ENCODE data around the gene C1QTNF8.

C1QTNF8 gene

GRCh38 chr16:1060416-1061340, 35.4 kb downstream of the C1QTNF8 start:
- no peak for DNase-seq (ENCODE audit: low read depth in 2 of 2)

- no peak for DNase-seq (ENCODE audit: low read depth in 2 of 2)
Measured at GRCh38 chr16:1059310-1059709, 36.7 kb downstream of the C1QTNF8 start.

GRCh38 chr16:1058216-1058615, 37.8 kb downstream of the C1QTNF8 start:
- DNase-seq (ENCODE audit: low read depth in 2 of 2): no peak

GRCh38 chr16:1057252-1057932, 38.7 kb downstream of the C1QTNF8 start:
- peak; percentile 29 to 39 for DNase-seq (ENCODE audit: low read depth in 2 of 2)

- DNase-seq (ENCODE audit: low read depth in 2 of 2): no peak
Measured at GRCh38 chr16:1056196-1056595, 39.8 kb downstream of the C1QTNF8 start.

- no peak for DNase-seq (ENCODE audit: low read depth in 2 of 2)
Measured at GRCh38 chr16:1055557-1055924, 40.5 kb downstream of the C1QTNF8 start.

- no peak for DNase-seq (ENCODE audit: low read depth in 2 of 2)
Measured at GRCh38 chr16:1054660-1055556, 41.1 kb downstream of the C1QTNF8 start.

- no peak for DNase-seq (ENCODE audit: low read depth in 2 of 2)
Measured at GRCh38 chr16:1053700-1054368, 42.2 kb downstream of the C1QTNF8 start.

GRCh38 chr16:1053121-1053521, 42.9 kb downstream of the C1QTNF8 start:
- no peak for DNase-seq (ENCODE audit: low read depth in 2 of 2)

- no peak for DNase-seq (ENCODE audit: low read depth in 2 of 2)
Measured at GRCh38 chr16:1052721-1053120, 43.3 kb downstream of the C1QTNF8 start.

- no peak for DNase-seq (ENCODE audit: low read depth in 2 of 2)
Measured at GRCh38 chr16:1051446-1051845, 44.6 kb downstream of the C1QTNF8 start.

GRCh38 chr16:1050921-1051320, 45.1 kb downstream of the C1QTNF8 start:
- DNase-seq (ENCODE audit: low read depth in 2 of 2): no peak

- DNase-seq (ENCODE audit: low read depth in 2 of 2): no peak
Measured at GRCh38 chr16:1050516-1050915, 45.5 kb downstream of the C1QTNF8 start.

GRCh38 chr16:1049976-1050247, 46.1 kb downstream of the C1QTNF8 start:
- DNase-seq (ENCODE audit: low read depth in 2 of 2): no peak

- DNase-seq (ENCODE audit: low read depth in 2 of 2): no peak
Measured at GRCh38 chr16:1049113-1049975, 46.7 kb downstream of the C1QTNF8 start.

GRCh38 chr16:1048442-1049112, 47.5 kb downstream of the C1QTNF8 start:
- DNase-seq (ENCODE audit: low read depth in 2 of 2): no peak

GRCh38 chr16:1047801-1048200, 48.2 kb downstream of the C1QTNF8 start:
- DNase-seq (ENCODE audit: low read depth in 2 of 2): no peak

GRCh38 chr16:1047123-1047522, 48.9 kb downstream of the C1QTNF8 start:
- no peak for DNase-seq (ENCODE audit: low read depth in 2 of 2)

- no peak for DNase-seq (ENCODE audit: low read depth in 2 of 2)
Measured at GRCh38 chr16:1045993-1046911, 49.8 kb downstream of the C1QTNF8 start.

Data from stimulated activated CD8-positive, alpha-beta memory T cell treated with anti-CD3 and anti-CD28 coated beads, Interleukin-15, amount 100 ng/mL, for 4 hours (primary cell).